Astrocyte of the hippocampus (primary cell): ENCODE measurements around the gene KTI12.

Experiments used
- DNase-seq: peaks from one replicate; pipeline ENCODE4 v3.0.0; 2011; ENCODE audit warnings: low read depth, low spot score

KTI12 gene

GRCh38 chr1:51988254-51988653, 45.4 kb downstream of the KTI12 start:
- no peak for DNase-seq

- no peak for DNase-seq
These were observed 46.9 kb downstream of the KTI12 start for GRCh38 chr1:51986718-51987117.

- DNase-seq: no peak
These were observed 51.4 kb downstream of the KTI12 start for GRCh38 chr1:51982161-51982560.
